ENCODE data around the gene MAP1A.
A peak's percentile ranks its signal among the peaks of the same experiment; 100 is the strongest.

MAP1A gene

DNA sequence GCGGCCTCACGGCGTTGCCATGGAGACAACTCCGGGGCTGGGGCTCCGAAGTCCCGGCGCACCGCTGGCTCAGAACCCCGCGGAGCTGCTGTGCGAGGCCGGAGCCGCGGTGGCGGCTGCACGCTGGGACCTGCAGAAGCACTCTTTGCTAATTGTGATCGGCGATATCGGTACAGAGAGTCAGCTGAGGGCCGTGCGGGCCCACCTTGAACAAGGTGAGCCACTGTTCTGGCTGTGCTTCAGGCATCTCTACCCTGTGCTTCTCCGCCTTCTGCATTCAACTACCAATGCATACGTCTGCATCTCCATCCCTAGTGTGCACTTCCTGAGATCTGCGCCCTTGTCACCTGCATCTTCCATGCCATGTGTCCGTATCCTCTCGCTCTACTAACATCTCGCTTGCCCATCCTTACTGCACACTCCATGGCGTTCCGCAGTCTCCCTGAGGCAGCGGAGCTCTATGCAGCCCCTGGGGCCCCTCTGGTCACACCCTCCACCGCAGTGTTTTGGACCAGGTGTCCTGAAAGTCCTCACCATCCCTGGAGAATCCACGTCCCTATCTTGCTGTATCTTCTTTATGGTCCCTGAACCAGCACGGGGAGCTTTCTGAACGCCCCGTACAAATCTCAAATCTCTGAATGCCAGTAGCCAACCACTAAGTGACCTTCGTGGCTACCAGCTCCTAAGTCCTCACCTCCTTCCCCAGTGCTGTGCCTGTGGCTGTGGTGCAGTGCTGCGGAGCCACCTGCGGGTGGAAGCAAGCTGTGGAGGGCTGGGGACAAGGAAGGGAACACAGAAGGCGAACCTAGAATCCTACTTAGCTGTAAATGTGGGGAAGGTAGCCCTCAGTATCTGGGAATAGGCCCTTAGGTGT, 6.2 kb upstream of the MAP1A start:
- no peak for DNase-seq

DNA sequence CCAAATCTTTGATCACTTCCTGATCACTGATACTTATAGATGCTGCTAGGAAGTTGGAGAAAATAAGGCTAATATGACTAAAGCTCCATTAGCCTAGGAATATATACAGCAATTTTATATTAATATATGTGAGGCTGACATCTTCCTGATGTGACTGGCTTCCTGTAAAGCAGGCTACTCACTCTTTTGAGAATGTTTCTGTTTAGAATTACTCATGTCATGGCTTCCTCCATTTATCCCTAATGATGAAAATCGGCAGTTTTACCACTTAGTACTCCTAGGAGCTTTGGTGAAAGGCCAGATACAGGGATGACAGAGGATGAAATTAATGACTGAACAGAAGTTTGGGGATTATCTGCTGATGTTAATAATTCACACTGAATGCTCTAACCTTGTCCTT, 3.9 kb upstream of the MAP1A start:
- no peak for DNase-seq

DNA sequence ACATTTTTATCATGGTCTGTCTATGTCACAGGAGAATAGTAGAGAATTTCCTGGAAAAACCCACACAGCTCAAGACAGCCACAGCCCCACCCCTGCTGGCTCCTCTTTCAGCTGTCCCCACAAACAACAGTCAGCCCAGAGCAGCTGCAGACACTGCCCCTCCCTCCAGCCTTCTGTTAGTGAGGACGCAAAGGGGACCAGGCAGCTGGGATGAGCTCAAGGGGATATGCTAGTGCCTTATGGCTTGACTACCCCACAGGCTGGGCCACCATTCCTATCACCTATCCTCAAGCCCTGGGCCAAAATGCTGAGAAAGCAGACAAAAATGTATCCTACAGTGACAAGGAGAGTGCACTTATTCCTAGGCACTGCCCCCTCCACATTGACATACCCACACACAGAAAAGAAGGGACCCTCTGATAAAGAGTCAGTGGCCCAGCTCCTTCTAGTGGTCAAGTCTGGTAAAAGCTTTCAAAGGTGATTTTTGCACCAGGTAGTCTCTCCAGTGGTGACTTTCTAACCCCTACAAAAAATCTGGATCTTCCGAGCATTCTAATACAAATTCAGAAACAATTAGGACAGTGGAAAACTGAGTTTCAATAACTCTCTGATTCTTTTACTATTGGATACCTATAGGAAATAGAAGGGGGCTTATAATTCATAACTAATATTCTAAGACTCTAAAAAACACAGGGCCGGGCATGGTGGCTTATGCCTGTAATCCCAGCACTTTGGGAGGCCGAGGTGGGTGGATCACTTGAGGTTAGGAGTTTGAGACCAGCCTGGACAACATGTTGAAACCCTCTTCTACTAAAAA, 3.0 kb upstream of the MAP1A start:
- DNase-seq: peak; percentile 35

DNA sequence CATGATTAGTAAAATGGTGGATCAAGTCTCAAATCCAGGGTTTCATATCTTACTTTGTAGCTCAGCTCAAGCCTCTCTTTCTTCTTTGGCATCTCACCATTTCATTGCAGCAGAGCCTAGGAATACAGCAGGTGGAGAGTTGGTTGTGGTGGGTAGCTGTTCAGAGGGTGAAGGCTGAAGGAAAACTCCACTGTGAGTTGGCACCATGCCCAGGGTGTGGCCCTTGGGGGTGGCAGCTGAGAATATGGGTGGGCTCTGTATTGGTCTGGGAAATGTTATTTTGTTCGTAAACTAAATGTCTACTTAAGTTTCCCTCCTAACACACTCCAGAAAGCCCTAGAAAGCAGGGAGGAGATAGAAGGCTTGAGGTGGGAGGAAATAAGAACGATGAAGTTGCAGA, 1.7 kb upstream of the MAP1A start:
- DNase-seq: no peak

DNA sequence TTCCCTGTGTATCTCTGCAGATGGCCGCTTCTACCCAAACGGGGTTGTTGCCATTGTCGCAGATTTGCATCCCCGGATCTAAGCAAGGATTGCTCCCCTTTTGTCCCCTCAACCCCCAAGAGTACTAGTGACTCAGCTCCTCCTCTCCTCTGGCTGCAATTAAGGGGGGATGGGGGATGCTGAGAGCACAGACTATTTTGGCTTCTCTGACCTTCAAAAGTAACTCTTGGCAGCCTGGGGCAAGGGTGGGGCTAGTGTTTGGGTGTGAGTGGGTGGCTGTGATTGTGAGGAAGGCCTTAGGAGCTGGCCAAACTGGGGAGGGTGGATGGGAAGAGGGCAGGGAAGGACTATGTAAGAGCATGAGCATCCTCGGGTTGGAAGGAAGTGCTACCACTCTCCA, 1.2 kb upstream of the MAP1A start:
- no peak for DNase-seq

DNA sequence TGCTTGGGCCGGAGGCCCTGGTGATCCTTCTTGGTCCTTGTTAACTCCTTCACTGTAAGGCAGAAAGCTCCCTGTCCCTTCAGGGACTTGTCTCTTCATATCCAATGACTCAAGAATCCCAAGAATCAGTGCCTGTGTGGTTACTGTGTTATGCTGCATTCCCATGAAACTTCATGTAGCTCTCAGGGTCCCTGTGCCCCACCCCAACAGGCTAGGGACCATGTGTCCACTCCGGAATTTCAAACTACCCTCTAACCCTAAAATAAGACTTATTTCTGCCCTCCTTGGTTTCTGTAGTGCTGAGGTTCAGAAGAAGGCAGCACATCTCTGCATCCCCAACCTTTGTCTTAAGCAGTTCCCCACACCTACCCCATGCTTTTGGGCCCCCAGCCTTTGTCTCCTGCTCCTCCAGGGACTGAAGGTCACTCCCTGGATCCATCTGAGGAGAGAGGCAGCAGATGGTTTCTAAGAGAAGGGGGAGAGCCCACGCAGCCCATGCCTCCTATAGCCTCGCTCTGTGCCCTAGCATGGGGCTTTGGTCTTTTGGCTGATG, 531 bp upstream of the MAP1A start:
- DNase-seq: no peak

DNA sequence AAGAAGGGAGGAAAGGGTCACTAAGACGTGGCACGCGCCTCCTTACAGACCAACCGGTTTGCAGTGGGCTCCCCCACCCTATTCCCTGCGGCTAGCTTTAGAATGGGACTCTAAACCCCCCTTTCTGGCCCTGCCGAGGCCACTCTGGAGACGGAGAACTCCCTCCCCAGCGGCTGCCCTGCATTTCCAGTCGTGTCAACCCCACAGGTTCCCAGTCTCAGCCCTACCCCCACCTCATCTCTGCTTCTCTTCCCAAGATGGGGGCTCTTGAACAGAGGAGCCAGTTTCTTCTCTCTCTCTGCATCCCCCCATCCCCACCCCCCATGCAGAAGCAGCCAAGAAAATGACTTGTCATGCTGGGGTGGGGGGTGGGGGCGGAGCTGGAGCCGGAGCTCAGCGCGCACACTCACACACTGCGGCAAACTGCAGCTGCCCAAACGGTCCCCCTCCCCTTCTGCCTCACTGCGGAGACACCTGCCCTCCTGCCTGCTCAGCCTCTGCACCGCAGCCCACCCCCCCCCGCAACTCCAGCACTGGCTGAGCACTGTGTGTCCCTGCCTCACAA, 871 bp downstream of the MAP1A start:
- no peak for DNase-seq

DNA sequence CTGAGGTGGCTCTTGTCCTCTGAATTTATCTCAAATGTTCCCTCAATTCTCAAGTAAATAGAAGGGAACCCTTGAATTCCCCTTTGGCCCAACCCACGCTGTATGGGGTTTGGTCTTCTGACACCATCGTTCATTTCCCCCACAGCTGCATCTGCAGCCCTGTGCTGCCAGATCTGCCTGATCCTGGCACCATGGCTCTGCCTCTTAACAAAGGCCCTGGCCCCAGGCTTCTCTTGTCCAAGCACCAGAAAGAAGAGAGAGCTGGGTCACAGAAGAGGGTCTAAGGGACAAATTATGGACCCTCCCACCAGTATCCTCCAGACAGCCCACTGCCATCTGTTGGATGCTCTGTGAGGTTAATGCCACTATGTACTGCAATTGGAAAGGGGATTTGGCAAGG, 1.8 kb downstream of the MAP1A start:
- DNase-seq: no peak

DNA sequence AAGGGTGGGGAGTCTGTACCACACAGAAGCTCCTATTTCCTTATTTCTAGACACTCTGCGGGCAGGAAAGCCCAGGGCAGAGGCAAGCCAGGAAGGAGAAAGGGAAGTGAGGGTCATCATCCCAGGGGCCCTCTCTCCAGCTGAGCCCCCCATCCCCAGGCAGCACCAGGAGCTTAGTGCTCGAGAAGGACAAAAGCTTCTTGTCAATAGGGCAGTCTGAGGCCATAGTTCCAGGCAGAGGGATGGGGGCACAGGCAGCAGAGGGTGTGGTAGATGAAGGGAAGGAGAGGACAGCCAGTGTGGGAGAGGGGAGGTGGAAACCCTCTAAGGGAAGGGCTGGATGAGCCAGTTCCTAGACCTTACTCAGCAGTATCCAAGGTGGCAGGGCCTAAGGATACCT, 2.7 kb downstream of the MAP1A start:
- DNase-seq: no peak

DNA sequence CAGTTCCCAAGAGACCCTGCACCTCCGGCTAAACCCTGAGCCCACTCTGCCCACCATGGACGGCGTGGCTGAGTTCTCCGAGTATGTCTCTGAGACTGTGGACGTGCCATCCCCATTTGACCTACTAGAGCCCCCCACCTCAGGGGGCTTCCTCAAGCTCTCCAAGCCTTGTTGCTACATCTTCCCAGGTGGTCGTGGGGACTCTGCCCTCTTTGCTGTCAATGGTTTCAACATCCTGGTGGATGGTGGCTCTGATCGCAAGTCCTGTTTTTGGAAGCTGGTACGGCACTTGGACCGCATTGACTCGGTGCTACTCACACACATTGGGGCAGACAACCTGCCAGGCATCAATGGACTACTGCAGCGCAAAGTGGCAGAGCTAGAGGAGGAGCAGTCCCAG, 4.0 kb downstream of the MAP1A start:
- DNase-seq: no peak

DNA sequence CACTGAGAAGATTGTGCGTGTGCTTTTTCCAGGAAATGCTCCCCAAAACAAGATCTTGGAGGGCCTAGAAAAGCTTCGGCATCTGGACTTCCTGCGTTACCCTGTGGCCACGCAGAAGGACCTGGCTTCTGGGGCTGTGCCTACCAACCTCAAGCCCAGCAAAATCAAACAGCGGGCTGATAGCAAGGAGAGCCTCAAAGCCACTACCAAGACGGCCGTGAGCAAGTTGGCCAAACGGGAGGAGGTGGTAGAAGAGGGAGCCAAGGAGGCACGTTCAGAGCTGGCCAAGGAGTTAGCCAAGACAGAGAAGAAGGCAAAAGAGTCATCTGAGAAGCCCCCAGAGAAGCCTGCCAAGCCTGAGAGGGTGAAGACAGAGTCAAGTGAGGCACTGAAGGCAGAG, 4.8 kb downstream of the MAP1A start:
- no peak for DNase-seq

DNA sequence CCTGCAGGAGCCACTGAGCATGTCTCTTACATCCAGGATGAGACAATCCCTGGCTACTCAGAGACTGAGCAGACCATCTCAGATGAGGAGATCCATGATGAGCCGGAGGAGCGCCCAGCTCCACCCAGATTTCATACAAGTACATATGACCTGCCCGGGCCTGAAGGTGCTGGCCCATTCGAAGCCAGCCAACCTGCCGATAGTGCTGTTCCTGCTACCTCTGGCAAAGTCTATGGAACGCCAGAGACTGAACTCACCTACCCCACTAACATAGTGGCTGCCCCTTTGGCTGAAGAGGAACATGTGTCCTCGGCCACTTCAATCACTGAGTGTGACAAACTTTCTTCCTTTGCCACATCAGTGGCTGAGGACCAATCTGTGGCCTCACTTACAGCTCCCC, 6.2 kb downstream of the MAP1A start:
- DNase-seq: no peak

DNA sequence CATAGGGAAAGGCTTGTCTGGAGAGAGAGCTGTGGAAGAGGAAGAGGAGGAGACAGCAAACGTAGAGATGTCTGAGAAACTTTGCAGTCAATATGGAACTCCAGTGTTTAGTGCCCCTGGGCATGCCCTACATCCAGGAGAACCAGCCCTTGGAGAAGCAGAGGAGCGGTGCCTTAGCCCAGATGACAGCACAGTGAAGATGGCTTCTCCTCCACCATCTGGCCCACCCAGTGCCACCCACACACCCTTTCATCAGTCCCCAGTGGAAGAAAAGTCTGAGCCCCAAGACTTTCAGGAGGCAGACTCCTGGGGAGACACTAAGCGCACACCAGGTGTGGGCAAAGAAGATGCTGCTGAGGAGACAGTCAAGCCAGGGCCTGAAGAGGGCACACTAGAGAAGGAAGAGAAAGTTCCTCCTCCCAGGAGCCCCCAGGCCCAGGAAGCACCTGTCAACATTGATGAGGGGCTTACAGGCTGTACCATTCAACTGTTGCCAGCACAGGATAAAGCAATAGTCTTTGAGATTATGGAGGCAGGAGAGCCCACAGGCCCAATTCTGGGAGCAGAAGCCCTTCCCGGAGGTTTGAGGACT, 6.9 kb downstream of the MAP1A start:
- DNase-seq: no peak

DNA sequence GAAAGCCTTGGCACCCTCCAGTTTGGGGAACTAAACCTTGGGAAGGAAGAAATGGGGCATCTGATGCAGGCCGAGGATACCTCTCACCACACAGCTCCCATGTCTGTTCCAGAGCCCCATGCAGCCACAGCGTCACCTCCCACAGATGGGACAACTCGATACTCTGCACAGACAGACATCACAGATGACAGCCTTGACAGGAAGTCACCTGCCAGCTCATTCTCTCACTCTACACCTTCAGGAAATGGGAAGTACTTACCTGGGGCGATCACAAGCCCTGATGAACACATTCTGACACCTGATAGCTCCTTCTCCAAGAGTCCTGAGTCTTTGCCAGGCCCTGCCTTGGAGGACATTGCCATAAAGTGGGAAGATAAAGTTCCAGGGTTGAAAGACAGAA, 7.7 kb downstream of the MAP1A start:
- no peak for DNase-seq

DNA sequence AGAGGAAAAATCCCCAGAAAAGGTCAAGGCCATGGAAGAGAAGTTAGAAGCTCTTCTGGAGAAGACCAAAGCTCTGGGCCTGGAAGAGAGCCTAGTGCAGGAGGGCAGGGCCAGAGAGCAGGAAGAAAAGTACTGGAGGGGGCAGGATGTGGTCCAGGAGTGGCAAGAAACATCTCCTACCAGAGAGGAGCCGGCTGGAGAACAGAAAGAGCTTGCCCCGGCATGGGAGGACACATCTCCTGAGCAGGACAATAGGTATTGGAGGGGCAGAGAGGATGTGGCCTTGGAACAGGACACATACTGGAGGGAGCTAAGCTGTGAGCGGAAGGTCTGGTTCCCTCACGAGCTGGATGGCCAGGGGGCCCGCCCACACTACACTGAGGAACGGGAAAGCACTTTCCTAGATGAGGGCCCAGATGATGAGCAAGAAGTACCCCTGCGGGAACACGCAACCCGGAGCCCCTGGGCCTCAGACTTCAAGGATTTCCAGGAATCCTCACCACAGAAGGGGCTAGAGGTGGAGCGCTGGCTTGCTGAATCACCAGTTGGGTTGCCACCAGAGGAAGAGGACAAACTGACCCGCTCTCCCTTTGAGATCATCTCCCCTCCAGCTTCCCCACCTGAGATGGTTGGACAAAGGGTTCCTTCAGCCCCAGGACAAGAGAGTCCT, 9.0 kb downstream of the MAP1A start:
- no peak for DNase-seq

DNA sequence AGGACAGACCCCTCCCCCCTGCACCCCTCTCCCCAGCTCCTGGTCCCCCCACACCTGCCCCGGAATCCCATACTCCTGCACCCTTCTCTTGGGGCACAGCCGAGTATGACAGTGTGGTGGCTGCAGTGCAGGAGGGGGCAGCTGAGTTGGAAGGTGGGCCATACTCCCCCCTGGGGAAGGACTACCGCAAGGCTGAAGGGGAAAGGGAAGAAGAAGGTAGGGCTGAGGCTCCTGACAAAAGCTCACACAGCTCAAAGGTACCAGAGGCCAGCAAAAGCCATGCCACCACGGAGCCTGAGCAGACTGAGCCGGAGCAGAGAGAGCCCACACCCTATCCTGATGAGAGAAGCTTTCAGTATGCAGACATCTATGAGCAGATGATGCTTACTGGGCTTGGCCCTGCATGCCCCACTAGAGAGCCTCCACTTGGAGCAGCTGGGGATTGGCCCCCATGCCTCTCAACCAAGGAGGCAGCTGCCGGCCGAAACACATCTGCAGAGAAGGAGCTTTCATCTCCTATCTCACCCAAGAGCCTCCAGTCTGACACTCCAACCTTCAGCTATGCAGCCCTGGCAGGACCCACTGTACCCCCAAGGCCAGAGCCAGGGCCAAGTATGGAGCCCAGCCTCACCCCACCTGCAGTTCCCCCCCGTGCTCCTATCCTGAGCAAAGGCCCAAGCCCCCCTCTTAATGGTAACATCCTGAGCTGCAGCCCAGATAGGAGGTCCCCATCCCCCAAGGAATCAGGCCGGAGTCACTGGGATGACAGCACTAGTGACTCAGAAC, 9.8 kb downstream of the MAP1A start:
- no peak for DNase-seq

DNA sequence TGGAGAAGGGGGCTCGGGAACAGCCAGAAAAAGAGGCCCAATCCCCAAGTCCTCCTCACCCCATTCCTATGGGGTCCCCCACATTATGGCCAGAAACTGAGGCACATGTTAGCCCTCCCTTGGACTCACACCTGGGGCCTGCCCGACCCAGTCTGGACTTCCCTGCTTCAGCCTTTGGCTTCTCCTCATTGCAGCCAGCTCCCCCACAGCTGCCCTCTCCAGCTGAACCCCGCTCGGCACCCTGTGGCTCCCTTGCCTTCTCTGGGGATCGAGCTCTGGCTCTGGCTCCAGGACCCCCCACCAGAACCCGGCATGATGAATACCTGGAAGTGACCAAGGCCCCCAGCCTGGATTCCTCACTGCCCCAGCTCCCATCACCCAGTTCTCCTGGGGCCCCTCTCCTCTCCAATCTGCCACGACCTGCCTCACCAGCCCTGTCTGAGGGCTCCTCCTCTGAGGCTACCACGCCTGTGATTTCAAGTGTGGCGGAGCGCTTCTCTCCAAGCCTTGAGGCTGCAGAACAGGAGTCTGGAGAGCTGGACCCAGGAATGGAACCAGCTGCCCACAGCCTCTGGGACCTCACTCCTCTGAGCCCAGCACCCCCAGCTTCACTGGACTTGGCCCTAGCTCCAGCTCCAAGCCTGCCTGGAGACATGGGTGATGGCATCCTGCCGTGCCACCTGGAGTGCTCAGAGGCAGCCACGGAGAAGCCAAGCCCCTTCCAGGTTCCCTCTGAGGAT, 10.6 kb downstream of the MAP1A start:
- no peak for DNase-seq

DNA sequence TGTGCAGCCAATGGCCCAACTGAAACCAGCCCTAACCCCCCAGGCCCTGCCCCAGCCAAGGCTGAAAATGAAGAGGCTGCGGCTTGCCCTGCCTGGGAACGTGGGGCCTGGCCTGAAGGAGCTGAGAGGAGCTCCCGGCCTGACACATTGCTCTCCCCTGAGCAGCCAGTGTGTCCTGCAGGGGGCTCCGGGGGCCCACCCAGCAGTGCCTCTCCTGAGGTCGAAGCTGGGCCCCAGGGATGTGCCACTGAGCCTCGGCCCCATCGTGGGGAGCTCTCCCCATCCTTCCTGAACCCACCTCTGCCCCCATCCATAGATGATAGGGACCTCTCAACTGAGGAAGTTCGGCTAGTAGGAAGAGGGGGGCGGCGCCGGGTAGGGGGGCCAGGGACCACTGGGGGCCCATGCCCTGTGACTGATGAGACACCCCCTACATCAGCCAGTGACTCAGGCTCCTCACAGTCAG, 11.2 kb downstream of the MAP1A start:
- no peak for DNase-seq

DNA sequence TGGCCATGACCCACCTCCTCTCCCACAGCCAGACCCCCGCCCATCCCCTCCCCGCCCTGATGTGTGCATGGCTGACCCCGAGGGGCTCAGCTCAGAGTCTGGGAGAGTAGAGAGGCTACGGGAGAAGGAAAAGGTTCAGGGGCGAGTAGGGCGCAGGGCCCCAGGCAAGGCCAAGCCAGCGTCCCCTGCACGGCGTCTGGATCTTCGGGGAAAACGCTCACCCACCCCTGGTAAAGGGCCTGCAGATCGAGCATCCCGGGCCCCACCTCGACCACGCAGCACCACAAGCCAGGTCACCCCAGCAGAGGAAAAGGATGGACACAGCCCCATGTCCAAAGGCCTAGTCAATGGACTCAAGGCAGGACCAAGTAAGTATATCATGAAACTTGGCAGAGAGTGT, 11.7 kb downstream of the MAP1A start:
- DNase-seq: no peak

DNA sequence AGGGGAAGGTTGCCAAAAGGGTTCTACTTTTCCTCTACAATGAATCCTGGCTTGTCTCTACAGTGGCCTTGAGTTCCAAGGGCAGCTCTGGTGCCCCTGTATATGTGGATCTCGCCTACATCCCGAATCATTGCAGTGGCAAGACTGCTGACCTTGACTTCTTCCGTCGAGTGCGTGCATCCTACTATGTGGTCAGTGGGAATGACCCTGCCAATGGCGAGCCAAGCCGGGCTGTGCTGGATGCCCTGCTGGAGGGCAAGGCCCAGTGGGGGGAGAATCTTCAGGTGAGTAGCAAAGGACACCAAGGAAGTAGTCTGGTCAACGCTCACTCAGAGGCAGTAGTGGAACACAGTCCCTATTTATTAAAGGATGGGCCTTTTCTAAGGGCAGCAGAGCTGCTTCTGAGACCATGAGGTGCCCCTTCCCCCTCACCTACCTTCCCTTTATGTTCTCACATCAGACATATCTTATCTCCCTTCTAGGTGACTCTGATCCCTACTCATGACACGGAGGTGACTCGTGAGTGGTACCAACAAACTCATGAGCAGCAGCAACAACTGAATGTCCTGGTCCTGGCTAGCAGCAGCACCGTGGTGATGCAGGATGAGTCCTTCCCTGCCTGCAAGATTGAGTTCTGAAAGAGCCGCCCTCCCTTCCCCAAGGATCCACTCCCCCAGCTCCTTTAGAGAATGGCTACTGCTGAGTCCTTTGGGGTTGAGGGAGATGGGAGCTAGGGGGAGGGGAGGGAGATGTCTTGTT, 12.4 kb downstream of the MAP1A start:
- no peak for DNase-seq

Data from DMS 273 treated with DMSO at 0.1 percent for 48 hours (cell line).